ENCODE measurements around the gene XPR1. TPM values are rescaled to one million over a fixed set of nuclear protein-coding genes. Genes with fewer than 3 reads are reported as not detected.
"Not testable (repeated sequence)": the region's sequence is repeated elsewhere in the genome, so short reads cannot be mapped to it uniquely, and the experiment has no call there.

XPR1 gene
- total and polyA plus RNA-seq, 10 of the 15 experiments (the other 5 are each of a cell fraction or from before 2014, with no cell fraction given), result 1.1 to 33.9 (median 11.3) TPM

GRCh38 chr1:180854456-180854855 lies 222.6 kb downstream of the XPR1 start:
- H3K27ac ChIP-seq (ENCODE audit: control insufficient read depth, insufficient read depth), result no peak overlapping the region
- H3K36me3 ChIP-seq (ENCODE audit: control insufficient read depth in 2 of 2, insufficient read depth in 2 of 2, low read length in 1 of 2), result no peaks in the 10 kb centered on the region
- H3K9ac ChIP-seq (ENCODE audit: control insufficient read depth, insufficient read depth, low read length), result no peak overlapping the region
- POLR2A ChIA-PET, result interaction anchor here (0.6 kb wide), 1 partner anchor 304 kb away, joined by 3 read pairs; no protein-coding TSS in a partner anchor
- FAIRE-seq (no peak), DNase-seq (ENCODE audit: low read depth, low spot score) (no peak), ATAC-seq (no peak)
- WGBS (ENCODE audit: insufficient coverage, insufficient replicate concordance, low lambda C conversion rate, missing lambda C conversion rate), result 59% methylated on average over 5 of the region's 5 CpGs
- no peak overlapping the region for H3K4me2 ChIP-seq (ENCODE audit: control insufficient read depth, insufficient read depth)
- peaks cover 16% of the 10 kb centered on the region for H3K4me1 ChIP-seq (ENCODE audit: control insufficient read depth, insufficient read depth, low read length)
- H2AFZ ChIP-seq (ENCODE audit: control insufficient read depth, low read depth, low read length), result no peak overlapping the region
- no peaks in the 10 kb centered on the region for H3K79me2 ChIP-seq (ENCODE audit: control insufficient read depth, insufficient read depth, low read length)
- no peak for TF ChIP-seq CHD1 (IDR thresholded peaks at IDR 0.05; ENCODE audit: low read depth, low read length)
- TF ChIP-seq CEBPZ (IDR thresholded peaks at IDR 0.05; ENCODE audit: low read depth, low read length), result no peak
- TF ChIP-seq IRF5 (IDR thresholded peaks at IDR 0.05; ENCODE audit: borderline replicate concordance), result no peak
- no TSS peak for BruUV-seq (replicated peaks)
- CTCF ChIA-PET, result interaction anchor here (0.7 to 2.6 kb wide), 6 partner anchors 8 to 339 kb away, joined by 3 to 27 read pairs (median 4); partner anchors contain the start of gene XPR1
- intact Hi-C loops (cut with micrococcal nuclease; ENCODE audit: unreplicated experiment), result loop anchor here (2.0 kb wide), 1 partner anchor 322 kb away; no protein-coding TSS in a partner anchor
- H3K9me3 ChIP-seq (replicated peaks; ENCODE audit: control insufficient read depth, insufficient read depth, low read length), result peaks cover 4% of the 10 kb centered on the region; the same call in 2 of the 3 replicates
- no peaks in the 10 kb centered on the region for H4K20me1 ChIP-seq (ENCODE audit: control insufficient read depth, insufficient read depth)
- no peak overlapping the region for H3K4me3 ChIP-seq
- RAD21 ChIA-PET (ENCODE audit: unreplicated experiment), result interaction anchor here (2.6 kb wide), 1 partner anchor 8 kb away, joined by 17 read pairs; no protein-coding TSS in a partner anchor
- H3K27me3 ChIP-seq (replicated peaks in 1 of 2; ENCODE audit: control insufficient read depth in 2 of 2, insufficient read depth in 2 of 2, low read length in 1 of 2), result no peaks in the 10 kb centered on the region
- SMC1A ChIA-PET (ENCODE audit: uncharacterized antibody, unreplicated experiment), result interaction anchor here (0.9 to 3.2 kb wide), 8 partner anchors 9 to 356 kb away, joined by 3 to 26 read pairs (median 5); no protein-coding TSS in a partner anchor
- in situ Hi-C loops (cut with MboI), result no loop called here

GRCh38 chr1:180857947-180858725 lies 226.3 kb downstream of the XPR1 start:
- POLR2A ChIA-PET, result interaction anchor here (0.6 kb wide), 1 partner anchor 31 kb away, joined by 5 read pairs; no protein-coding TSS in a partner anchor
- DNase-seq (ENCODE audit: low read depth, low spot score); RAD21 ChIA-PET (ENCODE audit: unreplicated experiment); H3K4me2 ChIP-seq (ENCODE audit: control insufficient read depth, insufficient read depth); SMC1A ChIA-PET (ENCODE audit: uncharacterized antibody, unreplicated experiment); H4K20me1 ChIP-seq (ENCODE audit: control insufficient read depth, insufficient read depth); CTCF ChIA-PET; H2AFZ ChIP-seq (ENCODE audit: control insufficient read depth, low read depth, low read length); H3K4me3 ChIP-seq; H3K9me3 ChIP-seq (replicated peaks; ENCODE audit: control insufficient read depth, insufficient read depth, low read length); ATAC-seq; H3K9ac ChIP-seq (ENCODE audit: control insufficient read depth, insufficient read depth, low read length); BruUV-seq (replicated peaks); FAIRE-seq; H3K27me3 ChIP-seq (replicated peaks in 1 of 2; ENCODE audit: control insufficient read depth in 2 of 2, insufficient read depth in 2 of 2, low read length in 1 of 2); H3K36me3 ChIP-seq (ENCODE audit: control insufficient read depth in 2 of 2, insufficient read depth in 2 of 2, low read length in 1 of 2); H3K27ac ChIP-seq (ENCODE audit: control insufficient read depth, insufficient read depth); H3K4me1 ChIP-seq (ENCODE audit: control insufficient read depth, insufficient read depth, low read length); H3K79me2 ChIP-seq (ENCODE audit: control insufficient read depth, insufficient read depth, low read length); intact Hi-C loops (cut with micrococcal nuclease; ENCODE audit: unreplicated experiment): not testable (repeated sequence)
- WGBS (ENCODE audit: insufficient coverage, insufficient replicate concordance, low lambda C conversion rate, missing lambda C conversion rate), result 75% methylated on average over 7 of the region's 7 CpGs
- in situ Hi-C loops (cut with MboI), result loop anchor here (5.0 kb wide), 1 partner anchor 321 kb away; no protein-coding TSS in a partner anchor
